GM23338 (cell line): ENCODE measurements around the gene PRDM4. TPM values are rescaled to one million over a fixed set of nuclear protein-coding genes. Genes with fewer than 3 reads are reported as not detected.

Experiments
- ATAC-seq: fragments of 200-7000 bp; cut with Tn5 transposase; 3 replicates; pipeline ENCODE4 v1.9.1; 2020
- DNase-seq: peaks from one replicate; pipeline ENCODE4 v3.0.0-alpha.2; 2015; ENCODE audit warnings: low spot score
- H2AFZ ChIP-seq: fragments of 200-600 bp; sonication (generic); 2 replicates; pipeline ENCODE4 v1.8.0; 2016; ENCODE audit warnings: antibody characterized with exemption, mild to moderate bottlenecking, moderate library complexity
- H3F3A ChIP-seq: fragments of 200-600 bp; sonication (generic); replicated peaks from 2 replicates; pipeline ENCODE4 v1.8.0; 2017; ENCODE audit warnings: antibody characterized with exemption, mixed run types, low read depth
- H3K27ac ChIP-seq: fragments of 200-600 bp; sonication (generic); 2 replicates; pipeline ENCODE4 v1.6.1; 2016; ENCODE audit warnings: low read depth
- H3K27me3 ChIP-seq: fragments of 200-600 bp; sonication (generic); 2 replicates; pipeline ENCODE4 v1.8.0; 2016; ENCODE audit warnings: mild to moderate bottlenecking, mixed run types, moderate library complexity; ENCODE audit not compliant: insufficient read depth
- H3K36me3 ChIP-seq: fragments of 200-600 bp; sonication (generic); 2 replicates; pipeline ENCODE4 v1.8.0; 2016; ENCODE audit warnings: mild to moderate bottlenecking; ENCODE audit not compliant: insufficient read depth
- H3K4me1 ChIP-seq: fragments of 200-600 bp; sonication (generic); 2 replicates; pipeline ENCODE4 v1.8.0; 2016; ENCODE audit warnings: mild to moderate bottlenecking, moderate library complexity; ENCODE audit not compliant: insufficient read depth
- H3K4me2 ChIP-seq: fragments of 200-600 bp; sonication (generic); 2 replicates; pipeline ENCODE4 v1.7.1; 2017; ENCODE audit warnings: mixed run types
- H3K4me3 ChIP-seq: fragments of 200-600 bp; sonication (generic); 2 replicates; pipeline ENCODE4 v1.6.1; 2016; ENCODE audit warnings: mixed run types
- H3K79me2 ChIP-seq: fragments of 200-600 bp; sonication (generic); replicated peaks from 2 replicates; pipeline ENCODE4 v1.8.0; 2017; ENCODE audit warnings: mild to moderate bottlenecking; ENCODE audit not compliant: insufficient read depth
- H3K9me2 ChIP-seq: fragments of 200-600 bp; sonication (generic); 2 replicates; pipeline ENCODE4 v1.8.0; 2017; ENCODE audit not compliant: insufficient read depth
- H4K20me1 ChIP-seq: fragments of 200-600 bp; sonication (generic); replicated peaks from 2 replicates; pipeline ENCODE4 v1.8.0; 2017; ENCODE audit warnings: mild to moderate bottlenecking; ENCODE audit not compliant: insufficient read depth
- H3K27ac Mint-ChIP-seq: 2 replicates; pipeline ENCODE4 v1.8.0; 2020; ENCODE audit warnings: inconsistent platforms, mild to moderate bottlenecking, moderate library complexity, mixed read lengths
- H3K27me3 Mint-ChIP-seq: 3 replicates; pipeline ENCODE4 v1.8.0; 2022; ENCODE audit warnings: low read depth, mild to moderate bottlenecking, moderate library complexity, mixed read lengths, inconsistent platforms; ENCODE audit not compliant: insufficient read depth, poor library complexity
- H3K36me3 Mint-ChIP-seq: 3 replicates; pipeline ENCODE4 v1.8.0; 2021; ENCODE audit warnings: low read depth, mild to moderate bottlenecking, inconsistent platforms, moderate library complexity, mixed read lengths
- H3K4me1 Mint-ChIP-seq: 3 replicates; pipeline ENCODE4 v1.8.0; 2020; ENCODE audit warnings: mild to moderate bottlenecking, inconsistent platforms, mixed read lengths
- H3K4me3 Mint-ChIP-seq: 3 replicates; pipeline ENCODE4 v1.8.0; 2021; ENCODE audit warnings: moderate library complexity, mild to moderate bottlenecking, inconsistent platforms, mixed read lengths
- H3K9me3 Mint-ChIP-seq: 3 replicates; pipeline ENCODE4 v1.8.0; 2020; ENCODE audit warnings: moderate library complexity, mild to moderate bottlenecking, inconsistent platforms, mixed read lengths
- CREB1 ChIP-seq: fragments of 250-450 bp; sonication (Bioruptor Pico); IDR thresholded peaks from 2 replicates; pipeline ENCODE4 v1.5.0; 2020; ENCODE audit warnings: low read depth, mild to moderate bottlenecking, moderate library complexity
- ETS1 ChIP-seq: IDR thresholded peaks from 2 replicates; pipeline ENCODE4 v1.6.1; 2016; ENCODE audit warnings: antibody characterized with exemption
- EZH2phosphoT487 ChIP-seq: fragments of 200-600 bp; sonication (generic); IDR thresholded peaks from one replicate; pipeline ENCODE4 v1.8.1; 2018; ENCODE audit warnings: antibody characterized with exemption; ENCODE audit not compliant: unreplicated experiment
- JUNB ChIP-seq: IDR thresholded peaks from one replicate; pipeline ENCODE4 v1.6.1; 2016; ENCODE audit warnings: antibody characterized with exemption; ENCODE audit not compliant: unreplicated experiment
- NANOG ChIP-seq: IDR thresholded peaks from 2 replicates; pipeline ENCODE4 v1.6.1; 2016; ENCODE audit warnings: antibody characterized with exemption, borderline replicate concordance
- POLR2AphosphoS5 ChIP-seq: IDR thresholded peaks from 2 replicates; pipeline ENCODE4 v1.6.1; 2016; ENCODE audit warnings: antibody characterized with exemption, low read depth
- REST ChIP-seq: IDR thresholded peaks from one replicate; pipeline ENCODE4 v1.6.1; 2018; ENCODE audit warnings: antibody characterized with exemption; ENCODE audit not compliant: unreplicated experiment
- ZNF114 ChIP-seq: fragments of 250-450 bp; sonication (Bioruptor Pico); IDR thresholded peaks from 2 replicates; pipeline ENCODE4 v1.5.0; 2020; ENCODE audit warnings: mild to moderate bottlenecking, moderate library complexity
- ZNF331 ChIP-seq: fragments of 250-450 bp; sonication (Bioruptor Pico); IDR thresholded peaks from 2 replicates; pipeline ENCODE4 v1.5.0; 2020; ENCODE audit warnings: low read depth, mild to moderate bottlenecking, moderate library complexity
- ZNF462 ChIP-seq: fragments of 250-450 bp; sonication (Bioruptor Pico); IDR thresholded peaks from 2 replicates; pipeline ENCODE4 v1.5.0; 2020; ENCODE audit warnings: mild to moderate bottlenecking, moderate library complexity
- polyA plus RNA-seq: library from polyadenylated mRNA; unstranded; fragments of >200 nt; fragmentation: Nextera tagmentation; extraction: Ambion mirVana; gene quantifications from 2 replicates; pipeline ENCODE4 v1.2.1, GENCODE V29; 2016
- total RNA-seq: library from RNA; depleted of rRNA; stranded (reverse); fragments of >200 nt; shearing (Covaris generic); gene quantifications from 2 replicates; pipeline ENCODE4 v1.2.3, GENCODE V29; 2014

The PRDM4 gene
- total and polyA plus RNA-seq, 2 experiments from 2014 or later, result 4.9 to 17.1 TPM

- Histone ChIP-seq H3K4me3 (no peak overlapping the region), H2AFZ (no peak overlapping the region), H3K79me2 (no peaks in the 10 kb centered on the region), H3K4me2 (no peak overlapping the region), H3K27me3 (peaks cover 17% of the 10 kb centered on the region), H3K4me1 (no peaks in the 10 kb centered on the region), H3K9me2 (peaks cover 11% of the 10 kb centered on the region), H3F3A (no peaks in the 10 kb centered on the region), H3K36me3 (no peaks in the 10 kb centered on the region), H3K27ac (no peak overlapping the region), H4K20me1 (no peaks in the 10 kb centered on the region)
- Mint-ChIP-seq H3K4me3 (no peak overlapping the region), H3K4me1 (peaks cover 3% of the 10 kb centered on the region; the same call in 1 of the 3 replicates), H3K27me3 (peaks cover 5% of the 10 kb centered on the region), H3K27ac (no peak overlapping the region), H3K9me3 (no peaks in the 10 kb centered on the region), H3K36me3 (no peaks in the 10 kb centered on the region)
- TF ChIP-seq ZNF462 (CRISPR knock-in tag), result no peak
- TF ChIP-seq REST, result no peak
- TF ChIP-seq JUNB, result no peak
- TF ChIP-seq ZNF331, result no peak
- no peak for TF ChIP-seq ZNF114
- no peak for TF ChIP-seq NANOG
- TF ChIP-seq ETS1, result no peak
- TF ChIP-seq POLR2AphosphoS5, result no peak
- no peak for TF ChIP-seq CREB1 (CRISPR knock-in tag)
- TF ChIP-seq EZH2phosphoT487, result no peak
- ATAC-seq (no peak), DNase-seq (no peak)
These were observed 21.1 kb upstream of the PRDM4 start for GRCh38 chr12:107782067-107782466.
